Activated naive CD4-positive, alpha-beta T cell treated with anti-CD3 and anti-CD28 coated beads, Interleukin-2, amount 10 ng/mL, durations not matched to agents 7 days and 5 days (primary cell): ENCODE results near the gene BBX.

ENCODE experiments used
- CTCF ChIA-PET: fragments of 350-600 bp; sonication (Branson Sonifier 250); formaldehyde crosslinking; loops from one replicate; lab custom pipeline; 2021; ENCODE audit warnings: antibody characterized with exemption; lab: Charles Lee
- DNase-seq: peaks from one replicate; pipeline ENCODE4 v3.0.0-alpha.2; 2020
- H3K27ac Mint-ChIP-seq: one replicate; pipeline ENCODE4 v1.8.0; 2021; ENCODE audit warnings: mild to moderate bottlenecking, moderate library complexity, mixed read lengths
- H3K27me3 Mint-ChIP-seq: one replicate; pipeline ENCODE4 v1.8.0; 2021; ENCODE audit warnings: mild to moderate bottlenecking, mixed read lengths
- H3K36me3 Mint-ChIP-seq: one replicate; pipeline ENCODE4 v1.8.0; 2021; ENCODE audit warnings: mixed read lengths
- H3K4me1 Mint-ChIP-seq: one replicate; pipeline ENCODE4 v1.8.0; 2021; ENCODE audit warnings: mixed read lengths
- H3K4me3 Mint-ChIP-seq: one replicate; pipeline ENCODE4 v1.8.0; 2021; ENCODE audit warnings: mild to moderate bottlenecking, moderate library complexity, mixed read lengths
- H3K9me3 Mint-ChIP-seq: one replicate; pipeline ENCODE4 v1.8.0; 2021; ENCODE audit warnings: mixed read lengths

Gene BBX

GRCh38 chr3:107661447-107662123, 138.8 kb downstream of the BBX start:
- peaks cover 15% of the 10 kb centered on the region for H3K4me1 Mint-ChIP-seq
- CTCF ChIA-PET: interaction anchor here (0.6 to 4.3 kb wide), 9 partner anchors 11 to 266 kb away, joined by 3 to 17 read pairs (median 3); no protein-coding TSS in a partner anchor
- no peaks in the 10 kb centered on the region for H3K36me3 Mint-ChIP-seq
- H3K27me3 Mint-ChIP-seq: no peaks in the 10 kb centered on the region
- no peak overlapping the region for H3K4me3 Mint-ChIP-seq
- no peak overlapping the region for H3K27ac Mint-ChIP-seq
- no peak for DNase-seq
- H3K9me3 Mint-ChIP-seq: no peaks in the 10 kb centered on the region

GRCh38 chr3:107662124-107662507, 139.4 kb downstream of the BBX start:
- Mint-ChIP-seq H3K4me3 (no peak overlapping the region), H3K4me1 (peaks cover 15% of the 10 kb centered on the region), H3K27me3 (no peaks in the 10 kb centered on the region), H3K9me3 (no peaks in the 10 kb centered on the region), H3K27ac (no peak overlapping the region), H3K36me3 (no peaks in the 10 kb centered on the region)
- DNase-seq: no peak
- CTCF ChIA-PET: interaction anchor here (0.6 to 4.3 kb wide), 4 partner anchors 14 to 266 kb away, joined by 3 to 17 read pairs (median 8); no protein-coding TSS in a partner anchor

GRCh38 chr3:107662586-107662985, 139.8 kb downstream of the BBX start:
- CTCF ChIA-PET: interaction anchor here (0.6 to 4.3 kb wide), 4 partner anchors 14 to 205 kb away, joined by 3 to 17 read pairs (median 8); no protein-coding TSS in a partner anchor
- Mint-ChIP-seq H3K36me3 (no peaks in the 10 kb centered on the region), H3K27ac (no peak overlapping the region), H3K27me3 (no peaks in the 10 kb centered on the region), H3K4me3 (no peak overlapping the region), H3K4me1 (peaks cover 15% of the 10 kb centered on the region), H3K9me3 (no peaks in the 10 kb centered on the region)
- no peak for DNase-seq

GRCh38 chr3:107663266-107663665, 140.5 kb downstream of the BBX start:
- CTCF ChIA-PET: interaction anchor here (0.8 to 4.3 kb wide), 3 partner anchors 13 to 204 kb away, joined by 3 to 17 read pairs (median 13); no protein-coding TSS in a partner anchor
- Mint-ChIP-seq H3K36me3 (no peaks in the 10 kb centered on the region), H3K9me3 (no peaks in the 10 kb centered on the region), H3K27ac (no peak overlapping the region), H3K4me3 (no peak overlapping the region), H3K4me1 (peaks cover 15% of the 10 kb centered on the region), H3K27me3 (no peaks in the 10 kb centered on the region)
- DNase-seq: no peak

- CTCF ChIA-PET: interaction anchor here (3.3 kb wide), 1 partner anchor 12 kb away, joined by 18 read pairs; no protein-coding TSS in a partner anchor
- no peak overlapping the region for H3K27ac Mint-ChIP-seq
- no peak overlapping the region for H3K4me3 Mint-ChIP-seq
- H3K4me1 Mint-ChIP-seq: peaks cover 15% of the 10 kb centered on the region
- no peak for DNase-seq
- no peaks in the 10 kb centered on the region for H3K9me3 Mint-ChIP-seq
- H3K27me3 Mint-ChIP-seq: no peaks in the 10 kb centered on the region
- no peaks in the 10 kb centered on the region for H3K36me3 Mint-ChIP-seq
Observed at GRCh38 chr3:107664614-107665013, 141.9 kb downstream of the BBX start.

GRCh38 chr3:107665351-107665750, 142.6 kb downstream of the BBX start:
- CTCF ChIA-PET: interaction anchor here (3.3 kb wide), 1 partner anchor 11 kb away, joined by 18 read pairs; no protein-coding TSS in a partner anchor
- Mint-ChIP-seq H3K27ac (no peak overlapping the region), H3K9me3 (no peaks in the 10 kb centered on the region), H3K36me3 (no peaks in the 10 kb centered on the region), H3K27me3 (no peaks in the 10 kb centered on the region), H3K4me1 (peaks cover 15% of the 10 kb centered on the region), H3K4me3 (no peak overlapping the region)
- DNase-seq: no peak

- no peak overlapping the region for H3K27ac Mint-ChIP-seq
- no peak overlapping the region for H3K4me3 Mint-ChIP-seq
- no peaks in the 10 kb centered on the region for H3K27me3 Mint-ChIP-seq
- H3K9me3 Mint-ChIP-seq: no peaks in the 10 kb centered on the region
- no peaks in the 10 kb centered on the region for H3K36me3 Mint-ChIP-seq
- CTCF ChIA-PET: interaction anchor here (0.7 to 3.3 kb wide), 2 partner anchors 9 to 108 kb away, joined by 3 to 18 read pairs; no protein-coding TSS in a partner anchor
- H3K4me1 Mint-ChIP-seq: peaks cover 4% of the 10 kb centered on the region
- no peak for DNase-seq
Observed at GRCh38 chr3:107666853-107667252, 144.1 kb downstream of the BBX start.

- H3K4me1 Mint-ChIP-seq: no peaks in the 10 kb centered on the region
- DNase-seq: no peak
- no peak overlapping the region for H3K4me3 Mint-ChIP-seq
- H3K27ac Mint-ChIP-seq: no peak overlapping the region
- no peaks in the 10 kb centered on the region for H3K9me3 Mint-ChIP-seq
- CTCF ChIA-PET: interaction anchor here (1.3 kb wide), 2 partner anchors 8 to 11 kb away, joined by 3 to 6 read pairs; no protein-coding TSS in a partner anchor
- H3K36me3 Mint-ChIP-seq: no peaks in the 10 kb centered on the region
- H3K27me3 Mint-ChIP-seq: no peaks in the 10 kb centered on the region
Observed at GRCh38 chr3:107668416-107668815, 145.7 kb downstream of the BBX start.

GRCh38 chr3:107668963-107669362, 146.2 kb downstream of the BBX start:
- H3K27me3 Mint-ChIP-seq: no peaks in the 10 kb centered on the region
- no peaks in the 10 kb centered on the region for H3K9me3 Mint-ChIP-seq
- H3K4me1 Mint-ChIP-seq: no peaks in the 10 kb centered on the region
- DNase-seq: no peak
- no peak overlapping the region for H3K27ac Mint-ChIP-seq
- no peak overlapping the region for H3K4me3 Mint-ChIP-seq
- CTCF ChIA-PET: interaction anchor here (1.3 kb wide), 1 partner anchor 8 kb away, joined by 6 read pairs; no protein-coding TSS in a partner anchor
- H3K36me3 Mint-ChIP-seq: no peaks in the 10 kb centered on the region

GRCh38 chr3:107669669-107670068, 146.9 kb downstream of the BBX start:
- H3K27ac Mint-ChIP-seq: no peak overlapping the region
- no peaks in the 10 kb centered on the region for H3K36me3 Mint-ChIP-seq
- CTCF ChIA-PET: interaction anchor here (1.3 kb wide), 1 partner anchor 176 kb away, joined by 3 read pairs; no protein-coding TSS in a partner anchor
- H3K4me3 Mint-ChIP-seq: no peak overlapping the region
- no peaks in the 10 kb centered on the region for H3K9me3 Mint-ChIP-seq
- no peaks in the 10 kb centered on the region for H3K4me1 Mint-ChIP-seq
- DNase-seq: no peak
- H3K27me3 Mint-ChIP-seq: no peaks in the 10 kb centered on the region

GRCh38 chr3:107670986-107671385, 148.2 kb downstream of the BBX start:
- no peak for DNase-seq
- Mint-ChIP-seq H3K4me1 (no peaks in the 10 kb centered on the region), H3K4me3 (no peak overlapping the region), H3K9me3 (no peaks in the 10 kb centered on the region), H3K27ac (no peak overlapping the region), H3K36me3 (no peaks in the 10 kb centered on the region), H3K27me3 (no peaks in the 10 kb centered on the region)
- CTCF ChIA-PET: interaction anchor here (0.8 to 1.3 kb wide), 5 partner anchors 12 to 175 kb away, joined by 3 to 4 read pairs (median 3); no protein-coding TSS in a partner anchor

- Mint-ChIP-seq H3K27me3 (no peaks in the 10 kb centered on the region), H3K36me3 (no peaks in the 10 kb centered on the region), H3K9me3 (no peaks in the 10 kb centered on the region), H3K4me3 (no peak overlapping the region), H3K4me1 (no peaks in the 10 kb centered on the region), H3K27ac (no peak overlapping the region)
- CTCF ChIA-PET: interaction anchor here (0.5 to 4.4 kb wide), 5 partner anchors 9 to 254 kb away, joined by 3 to 45 read pairs (median 18); no protein-coding TSS in a partner anchor
- no peak for DNase-seq
Observed at GRCh38 chr3:107674371-107674770, 151.6 kb downstream of the BBX start.

- no peak overlapping the region for H3K27ac Mint-ChIP-seq
- H3K9me3 Mint-ChIP-seq: no peaks in the 10 kb centered on the region
- H3K4me1 Mint-ChIP-seq: no peaks in the 10 kb centered on the region
- CTCF ChIA-PET: interaction anchor here (0.6 to 4.4 kb wide), 16 partner anchors 9 to 461 kb away, joined by 3 to 45 read pairs (median 4); no protein-coding TSS in a partner anchor
- H3K4me3 Mint-ChIP-seq: no peak overlapping the region
- no peak for DNase-seq
- H3K27me3 Mint-ChIP-seq: no peaks in the 10 kb centered on the region
- no peaks in the 10 kb centered on the region for H3K36me3 Mint-ChIP-seq
Observed at GRCh38 chr3:107675233-107675900, 152.6 kb downstream of the BBX start.
